ENCODE data around the gene DCAF11. TPM values are rescaled to one million over a fixed set of nuclear protein-coding genes. Genes with fewer than 3 reads are reported as not detected.

The DCAF11 gene
- 10 to 100 TPM; 71.5 to 75.8 TPM for total RNA-seq
- 10 to 100 TPM; 75.1 to 93.4 TPM for polyA plus RNA-seq

GRCh38 chr14:24114532-24115421, at the start of gene DCAF11, which contains the start of gene NRL:
Gene DCAF11 (plus strand): TSS chr14:24114777. CDS start chr14:24115595, 818 bp downstream.
Gene NRL (minus strand): TSS chr14:24114949. CDS start chr14:24082848, 32,101 bp downstream.
- Mint-ChIP-seq H3K27me3 (no peaks in the 10 kb centered on the region), H3K4me1 (peaks cover 19 to 44% (median 30%) of the 10 kb centered on the region in 4 donors), H3K4me3 (peak within 1 kb of the TSS; percentile 95 to 99 (median 98)), H3K9me3 (peaks cover 0 to 2% (median 0%) of the 10 kb centered on the region in 8 donors), H3K36me3 (peaks cover 29 to 50% of the 10 kb centered on the region in 2 donors), H3K27ac (peak within 1 kb of the TSS; percentile 98 to 100 (median 99))
- H3K27me3 ChIP-seq (ENCODE audit: insufficient read depth, low read length), result no peaks in the 10 kb centered on the region
- H3K4me3 ChIP-seq (ENCODE audit: low read length in 2 of 2), result peak within 1 kb of the TSS; percentile 97 to 98
- DNase-seq, result peak; percentile 100
- CTCF ChIA-PET (ENCODE audit: partially characterized antibody), result interaction anchor here (0.9 to 5.4 kb wide), 17 partner anchors 18 to 317 kb away, joined by 3 to 43 read pairs (median 6); partner anchors contain the start of genes EMC9, IRF9, MDP1 and PCK2
- peaks cover 27% of the 10 kb centered on the region for H3K36me3 ChIP-seq (ENCODE audit: insufficient read depth, low read length)
- H3K27ac ChIP-seq (ENCODE audit: low read depth, low read length), result peak within 1 kb of the TSS; percentile 98
- peaks cover 29% of the 10 kb centered on the region for H3K4me1 ChIP-seq (ENCODE audit: insufficient read depth, low read length)
- H3K9me3 ChIP-seq (ENCODE audit: control insufficient read depth in 1 of 2, low read length in 2 of 2), result no peaks in the 10 kb centered on the region
- POLR2A ChIA-PET (ENCODE audit: partially characterized antibody), result interaction anchor here (0.6 to 9.6 kb wide), 49 partner anchors 9 to 828 kb away, joined by 3 to 347 read pairs (median 5); partner anchors contain the start of genes CARMIL3, CBLN3, CHMP4A and CIDEB
- intact Hi-C loops (cut with micrococcal nuclease), result loop anchor here (1.0 to 10.0 kb wide), 12 partner anchors 20 to 650 kb away; partner anchors contain the start of genes CHMP4A, DHRS1, EMC9 and GMPR2

GRCh38 chr14:24064856-24065255, 49.7 kb upstream of the DCAF11 start:
- H3K36me3 Mint-ChIP-seq, result no peaks in the 10 kb centered on the region

GRCh38 chr14:24065408-24065807, 49.2 kb upstream of the DCAF11 start:
- Mint-ChIP-seq H3K27me3 (peaks cover 3 to 7% of the 10 kb centered on the region in 2 donors), H3K36me3 (no peaks in the 10 kb centered on the region), H3K4me3 (no peak overlapping the region), H3K27ac (no peak overlapping the region), H3K4me1 (no peaks in the 10 kb centered on the region), H3K9me3 (peaks cover 0 to 2% (median 0%) of the 10 kb centered on the region in 8 donors)
- Histone ChIP-seq H3K27me3 (ENCODE audit: insufficient read depth, low read length) (no peaks in the 10 kb centered on the region), H3K27ac (ENCODE audit: low read depth, low read length) (no peak overlapping the region), H3K4me3 (ENCODE audit: low read length in 2 of 2) (no peak overlapping the region), H3K36me3 (ENCODE audit: insufficient read depth, low read length) (no peaks in the 10 kb centered on the region), H3K9me3 (ENCODE audit: control insufficient read depth in 1 of 2, low read length in 2 of 2) (no peaks in the 10 kb centered on the region), H3K4me1 (ENCODE audit: insufficient read depth, low read length) (no peaks in the 10 kb centered on the region)
- CTCF ChIA-PET (ENCODE audit: partially characterized antibody), result interaction anchor here (1.2 to 17.4 kb wide), 4 partner anchors 9 to 43 kb away, joined by 3 to 475 read pairs (median 199); partner anchors contain the start of gene PCK2
- intact Hi-C loops (cut with micrococcal nuclease), result no loop called here
- POLR2A ChIA-PET (ENCODE audit: partially characterized antibody), result interaction anchor here (1.3 kb wide), 1 partner anchor 16 kb away, joined by 6 read pairs; no protein-coding TSS in a partner anchor
- no peak for DNase-seq

More at GRCh38 chr14:24064856-24065255, 49.7 kb upstream of the DCAF11 start:
- no peaks in the 10 kb centered on the region for H3K36me3 ChIP-seq (ENCODE audit: insufficient read depth, low read length)
- peaks cover 2 to 3% of the 10 kb centered on the region in 2 donors for H3K27me3 Mint-ChIP-seq
- no peak overlapping the region for H3K4me3 Mint-ChIP-seq
- no peak overlapping the region for H3K27ac ChIP-seq (ENCODE audit: low read depth, low read length)
- H3K9me3 ChIP-seq (ENCODE audit: control insufficient read depth in 1 of 2, low read length in 2 of 2), result no peaks in the 10 kb centered on the region
- H3K27ac Mint-ChIP-seq, result no peak overlapping the region
- no peak overlapping the region for H3K4me3 ChIP-seq (ENCODE audit: low read length in 2 of 2)
- no peak for DNase-seq
- H3K27me3 ChIP-seq (ENCODE audit: insufficient read depth, low read length), result no peaks in the 10 kb centered on the region
- peaks cover 0 to 2% (median 0%) of the 10 kb centered on the region in 8 donors for H3K9me3 Mint-ChIP-seq
- POLR2A ChIA-PET (ENCODE audit: partially characterized antibody), result interaction anchor here (1.3 kb wide), 1 partner anchor 16 kb away, joined by 6 read pairs; no protein-coding TSS in a partner anchor
- H3K4me1 Mint-ChIP-seq, result no peaks in the 10 kb centered on the region
- H3K4me1 ChIP-seq (ENCODE audit: insufficient read depth, low read length), result no peaks in the 10 kb centered on the region
- intact Hi-C loops (cut with micrococcal nuclease), result no loop called here
- CTCF ChIA-PET (ENCODE audit: partially characterized antibody), result interaction anchor here (1.2 to 17.4 kb wide), 3 partner anchors 9 to 41 kb away, joined by 3 to 475 read pairs (median 392); partner anchors contain the start of gene PCK2

GRCh38 chr14:24066496-24067132, 48.0 kb upstream of the DCAF11 start:
- intact Hi-C loops (cut with micrococcal nuclease), result no loop called here
- POLR2A ChIA-PET (ENCODE audit: partially characterized antibody), result interaction anchor here (1.3 kb wide), 1 partner anchor 15 kb away, joined by 6 read pairs; no protein-coding TSS in a partner anchor
- peaks cover 0 to 2% (median 0%) of the 10 kb centered on the region in 4 donors for H3K4me1 Mint-ChIP-seq

GRCh38 chr14:24067133-24068082, 47.2 kb upstream of the DCAF11 start:
- Mint-ChIP-seq H3K27ac (no peak overlapping the region), H3K4me3 (no peak overlapping the region), H3K27me3 (peaks cover 7 to 14% of the 10 kb centered on the region in 2 donors), H3K36me3 (no peaks in the 10 kb centered on the region), H3K4me1 (peaks cover 0 to 2% (median 0%) of the 10 kb centered on the region in 4 donors), H3K9me3 (peaks cover 0 to 2% (median 0%) of the 10 kb centered on the region in 8 donors)
- CTCF ChIA-PET (ENCODE audit: partially characterized antibody), result interaction anchor here (1.1 to 17.4 kb wide), 5 partner anchors 9 to 41 kb away, joined by 3 to 475 read pairs (median 4); partner anchors contain the start of gene PCK2
- no peak overlapping the region for H3K27ac ChIP-seq (ENCODE audit: low read depth, low read length)
- POLR2A ChIA-PET (ENCODE audit: partially characterized antibody), result no interaction called here
- intact Hi-C loops (cut with micrococcal nuclease), result no loop called here
- no peaks in the 10 kb centered on the region for H3K36me3 ChIP-seq (ENCODE audit: insufficient read depth, low read length)
- DNase-seq, result no peak
- no peaks in the 10 kb centered on the region for H3K27me3 ChIP-seq (ENCODE audit: insufficient read depth, low read length)
- no peak overlapping the region for H3K4me3 ChIP-seq (ENCODE audit: low read length in 2 of 2)
- no peaks in the 10 kb centered on the region for H3K9me3 ChIP-seq (ENCODE audit: control insufficient read depth in 1 of 2, low read length in 2 of 2)
- no peaks in the 10 kb centered on the region for H3K4me1 ChIP-seq (ENCODE audit: insufficient read depth, low read length)

More at GRCh38 chr14:24066496-24067132, 48.0 kb upstream of the DCAF11 start:
- no peaks in the 10 kb centered on the region for H3K9me3 ChIP-seq (ENCODE audit: control insufficient read depth in 1 of 2, low read length in 2 of 2)
- CTCF ChIA-PET (ENCODE audit: partially characterized antibody), result interaction anchor here (1.1 to 17.4 kb wide), 4 partner anchors 8 to 42 kb away, joined by 3 to 475 read pairs (median 5); partner anchors contain the start of gene PCK2
- H3K9me3 Mint-ChIP-seq, result peaks cover 0 to 2% (median 0%) of the 10 kb centered on the region in 8 donors
- H3K36me3 Mint-ChIP-seq, result no peaks in the 10 kb centered on the region
- H3K27me3 Mint-ChIP-seq, result peaks cover 7 to 14% of the 10 kb centered on the region in 2 donors
- no peak overlapping the region for H3K27ac ChIP-seq (ENCODE audit: low read depth, low read length)
- no peaks in the 10 kb centered on the region for H3K36me3 ChIP-seq (ENCODE audit: insufficient read depth, low read length)
- H3K4me1 ChIP-seq (ENCODE audit: insufficient read depth, low read length), result no peaks in the 10 kb centered on the region
- no peaks in the 10 kb centered on the region for H3K27me3 ChIP-seq (ENCODE audit: insufficient read depth, low read length)
- no peak overlapping the region for H3K4me3 ChIP-seq (ENCODE audit: low read length in 2 of 2)
- H3K4me3 Mint-ChIP-seq, result no peak overlapping the region
- DNase-seq, result no peak
- H3K27ac Mint-ChIP-seq, result peak overlapping the region in 1 of 7 donors; percentile 35

Data from CD4-positive, alpha-beta memory T cell (primary cell).